AG09319 (cell line): ENCODE results near the gene CYP20A1.
A peak's percentile ranks its signal among the peaks of the same experiment; 100 is the strongest.

ENCODE experiments used
- DNase-seq: peaks from one replicate; pipeline ENCODE4 v3.0.0-alpha.2; 2010; ENCODE audit warnings: low read depth; ENCODE audit errors: extremely low read depth
- CTCF ChIP-seq: IDR thresholded peaks from 2 replicates; pipeline ENCODE4 v1.5.1; 2011; ENCODE audit warnings: low read depth, mild to moderate bottlenecking, inconsistent platforms, low read length, moderate library complexity

CYP20A1 gene

GRCh38 chr2:203310688-203311436, 72.0 kb downstream of the CYP20A1 start:
- no peak for TF ChIP-seq CTCF
- no peak for DNase-seq

GRCh38 chr2:203326356-203326755, 87.5 kb downstream of the CYP20A1 start:
- TF ChIP-seq CTCF = no peak
- no peak for DNase-seq

- no peak for DNase-seq
- no peak for TF ChIP-seq CTCF
Observed at GRCh38 chr2:203327582-203327900, 88.7 kb downstream of the CYP20A1 start.

DNA sequence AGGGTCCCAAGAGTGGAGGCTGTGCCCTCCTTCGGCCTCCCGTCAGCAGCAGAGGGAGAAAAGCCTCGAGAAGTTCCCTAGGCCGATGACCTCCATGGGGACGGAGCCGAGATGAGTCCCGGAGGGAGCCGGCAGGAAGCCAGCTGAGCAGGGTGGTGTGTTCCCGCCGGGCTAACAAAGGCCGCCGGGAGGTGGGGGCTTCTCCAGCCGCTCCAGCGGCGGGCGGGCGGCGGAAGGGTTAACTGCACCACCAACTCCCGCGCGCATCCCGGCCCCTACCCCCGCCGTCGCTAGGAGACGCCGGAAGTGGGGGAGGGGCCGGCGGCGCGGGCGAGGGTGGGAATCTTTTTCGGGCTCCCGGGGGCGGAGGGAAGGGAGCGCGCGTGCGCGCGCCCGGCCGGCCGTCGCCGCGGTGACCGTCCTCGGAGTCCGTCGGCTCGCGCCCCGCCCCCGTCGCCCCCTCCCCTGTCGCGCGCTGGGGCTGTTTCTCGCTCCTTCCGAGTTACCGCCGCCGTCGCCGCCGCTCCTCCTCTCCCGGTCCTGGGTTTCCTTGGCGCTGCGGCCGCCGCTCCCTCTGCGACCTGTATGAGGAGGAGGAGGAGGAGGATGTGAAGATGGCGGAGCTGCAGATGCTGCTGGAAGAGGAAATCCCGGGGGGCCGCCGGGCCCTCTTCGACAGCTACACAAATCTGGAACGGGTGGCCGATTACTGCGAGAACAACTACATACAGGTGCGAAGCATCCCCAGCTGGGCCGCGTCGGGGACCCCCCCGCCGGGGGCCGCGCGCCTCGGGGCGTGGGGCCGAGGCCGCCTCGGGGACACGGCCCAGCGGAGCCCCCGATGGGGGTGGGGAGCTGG, 89.3 kb downstream of the CYP20A1 start, which contains the start of gene ABI2:
TSS of gene ABI2 (plus strand) at position 494 of the 859 bp plus-strand sequence. CDS start at position 615, 121 bp downstream.
- peak; percentile 39 for DNase-seq

DNA sequence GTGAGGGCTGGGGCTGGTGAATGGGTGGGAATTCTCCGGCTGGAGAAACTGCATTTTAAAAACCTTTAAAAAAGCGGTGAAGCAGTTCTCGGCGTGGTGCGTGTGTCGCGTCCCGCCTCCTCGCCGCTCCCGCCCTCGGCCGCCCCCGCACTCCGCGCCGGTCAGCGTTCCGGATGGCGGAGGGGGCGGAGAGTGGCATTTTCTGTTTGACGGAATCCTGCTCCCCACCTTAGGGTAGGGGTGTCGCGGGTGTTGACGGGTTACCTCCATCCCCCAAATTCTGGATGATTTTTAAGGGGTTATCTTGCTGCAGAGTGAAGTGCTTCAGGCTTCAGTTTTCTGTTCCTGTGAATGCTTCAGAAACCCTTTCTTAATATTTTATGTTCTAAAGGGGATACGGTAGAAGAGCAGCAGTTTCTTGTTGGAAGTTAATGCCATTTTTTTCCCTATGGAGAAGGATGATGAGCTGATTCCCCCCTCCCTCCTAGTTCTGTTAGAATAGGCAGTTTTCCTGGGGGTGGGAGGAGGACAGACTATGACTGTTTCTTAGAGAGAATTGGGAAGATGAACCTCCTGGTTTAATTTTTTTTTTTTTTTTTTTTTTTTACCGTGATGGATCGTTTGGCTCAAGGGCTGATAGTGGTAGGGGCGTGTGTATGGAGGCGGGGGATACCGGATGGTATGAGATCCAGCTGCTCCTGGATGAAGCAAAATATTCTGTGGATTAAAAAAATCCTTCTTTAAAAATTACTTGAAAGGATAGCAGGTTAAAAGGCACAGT, 90.1 kb downstream of the CYP20A1 start:
- no peak for DNase-seq

More for the DNA sequence above, 89.3 kb downstream of the CYP20A1 start, which contains the start of gene ABI2:
- no peak for TF ChIP-seq CTCF

GRCh38 chr2:203330434-203330833, 91.6 kb downstream of the CYP20A1 start:
- no peak for TF ChIP-seq CTCF
- no peak for DNase-seq

More for the DNA sequence above, 90.1 kb downstream of the CYP20A1 start:
- TF ChIP-seq CTCF = no peak
